ENCODE measurements around the gene OLFM1. TPM values are rescaled to one million over a fixed set of nuclear protein-coding genes. Genes with fewer than 3 reads are reported as not detected.

The OLFM1 gene
- total and polyA plus RNA-seq, 2 donors from 2014 or later: 2.9 to 33.7 TPM

GRCh38 chr9:135100725-135101410 is 13.4 kb downstream of the OLFM1 start:
- Histone ChIP-seq H3K9ac (ENCODE audit: low read length in 3 of 3) (no peak overlapping the region), H3K36me3 (ENCODE audit: control insufficient read depth in 2 of 3, insufficient read depth in 3 of 3, low read length in 3 of 3) (no peaks in the 10 kb centered on the region), H3K4me1 (ENCODE audit: control insufficient read depth in 2 of 3, insufficient read depth in 2 of 3, low read depth in 1 of 3, low read length in 3 of 3) (no peaks in the 10 kb centered on the region), H3K27me3 (ENCODE audit: control insufficient read depth, insufficient read depth, low read length) (no peaks in the 10 kb centered on the region), H3K27ac (ENCODE audit: low read depth in 2 of 2, low read length in 2 of 2) (no peak overlapping the region), H3K4me3 (ENCODE audit: low read length in 3 of 3) (no peak overlapping the region), H3K9me3 (ENCODE audit: control insufficient read depth in 2 of 3, insufficient read depth in 1 of 3, low read length in 3 of 3) (no peaks in the 10 kb centered on the region)
- intact Hi-C loops (cut with DNase I): no loop called here
- DNase-seq (no peak), FAIRE-seq (no peak)
- TF ChIP-seq CTCF (IDR thresholded peaks at IDR 0.05; ENCODE audit: borderline replicate concordance, extremely low read depth, insufficient read depth): no peak

- TF ChIP-seq CTCF (IDR thresholded peaks at IDR 0.05; ENCODE audit: borderline replicate concordance, extremely low read depth, insufficient read depth): no peak
- no peaks in the 10 kb centered on the region for H3K4me1 ChIP-seq (ENCODE audit: control insufficient read depth in 2 of 3, insufficient read depth in 2 of 3, low read depth in 1 of 3, low read length in 3 of 3)
- DNase-seq (no peak), FAIRE-seq (no peak)
- H3K9me3 ChIP-seq (ENCODE audit: control insufficient read depth in 2 of 3, insufficient read depth in 1 of 3, low read length in 3 of 3): no peaks in the 10 kb centered on the region
- H3K36me3 ChIP-seq (ENCODE audit: control insufficient read depth in 2 of 3, insufficient read depth in 3 of 3, low read length in 3 of 3): no peaks in the 10 kb centered on the region
- no peak overlapping the region for H3K9ac ChIP-seq (ENCODE audit: low read length in 3 of 3)
- no peak overlapping the region for H3K27ac ChIP-seq (ENCODE audit: low read depth in 2 of 2, low read length in 2 of 2)
- H3K27me3 ChIP-seq (ENCODE audit: control insufficient read depth, insufficient read depth, low read length): no peaks in the 10 kb centered on the region
- intact Hi-C loops (cut with DNase I): no loop called here
- H3K4me3 ChIP-seq (ENCODE audit: low read length in 3 of 3): no peak overlapping the region
These were observed 14.0 kb downstream of the OLFM1 start for GRCh38 chr9:135101486-135101885.

GRCh38 chr9:135101926-135102325 is 14.5 kb downstream of the OLFM1 start:
- TF ChIP-seq CTCF (IDR thresholded peaks at IDR 0.05; ENCODE audit: borderline replicate concordance, extremely low read depth, insufficient read depth): no peak
- Histone ChIP-seq H3K36me3 (ENCODE audit: control insufficient read depth in 2 of 3, insufficient read depth in 3 of 3, low read length in 3 of 3) (no peaks in the 10 kb centered on the region), H3K27ac (ENCODE audit: low read depth in 2 of 2, low read length in 2 of 2) (no peak overlapping the region), H3K4me1 (ENCODE audit: control insufficient read depth in 2 of 3, insufficient read depth in 2 of 3, low read depth in 1 of 3, low read length in 3 of 3) (no peaks in the 10 kb centered on the region), H3K9me3 (ENCODE audit: control insufficient read depth in 2 of 3, insufficient read depth in 1 of 3, low read length in 3 of 3) (no peaks in the 10 kb centered on the region), H3K9ac (ENCODE audit: low read length in 3 of 3) (no peak overlapping the region), H3K27me3 (ENCODE audit: control insufficient read depth, insufficient read depth, low read length) (no peaks in the 10 kb centered on the region), H3K4me3 (ENCODE audit: low read length in 3 of 3) (no peak overlapping the region)
- intact Hi-C loops (cut with DNase I): no loop called here
- DNase-seq (peak in 1 of 5 donors; percentile 66), FAIRE-seq (no peak)

- no peak for TF ChIP-seq CTCF (IDR thresholded peaks at IDR 0.05; ENCODE audit: borderline replicate concordance, extremely low read depth, insufficient read depth)
- intact Hi-C loops (cut with DNase I): no loop called here
- Histone ChIP-seq H3K27me3 (ENCODE audit: control insufficient read depth, insufficient read depth, low read length) (peaks cover 3% of the 10 kb centered on the region), H3K9ac (ENCODE audit: low read length in 3 of 3) (no peak overlapping the region), H3K9me3 (ENCODE audit: control insufficient read depth in 2 of 3, insufficient read depth in 1 of 3, low read length in 3 of 3) (no peaks in the 10 kb centered on the region), H3K27ac (ENCODE audit: low read depth in 2 of 2, low read length in 2 of 2) (no peak overlapping the region), H3K4me1 (ENCODE audit: control insufficient read depth in 2 of 3, insufficient read depth in 2 of 3, low read depth in 1 of 3, low read length in 3 of 3) (no peaks in the 10 kb centered on the region), H3K4me3 (ENCODE audit: low read length in 3 of 3) (no peak overlapping the region), H3K36me3 (ENCODE audit: control insufficient read depth in 2 of 3, insufficient read depth in 3 of 3, low read length in 3 of 3) (no peaks in the 10 kb centered on the region)
- no peak for FAIRE-seq
- peak in 1 of 5 donors; percentile 61 for DNase-seq
These were observed 14.9 kb downstream of the OLFM1 start for GRCh38 chr9:135102331-135102730.

Data from kidney (tissue), 14 donors.